ENCODE measurements around the gene TTL.

DNA sequence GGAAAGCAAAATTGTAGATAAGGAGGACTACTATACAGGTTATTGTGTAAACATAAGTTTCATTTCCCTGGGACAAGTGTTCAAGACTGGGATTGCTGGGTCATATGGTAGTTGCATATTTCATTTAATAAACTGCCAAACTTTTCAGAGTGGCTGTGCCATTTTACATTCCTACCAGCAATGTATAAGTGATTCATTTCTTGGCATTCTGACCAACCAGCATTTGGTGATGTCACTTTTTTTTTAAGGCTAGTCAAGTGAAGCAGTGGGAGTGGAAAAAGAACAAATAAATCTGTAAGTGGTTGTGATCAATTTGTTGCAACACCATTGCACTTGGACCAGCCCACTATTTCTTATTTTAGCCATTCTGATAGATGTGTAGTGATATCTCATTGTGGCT lies 97.3 kb downstream of the TTL start:
- TF ChIP-seq ZNF703 (CRISPR knock-in tag; IDR thresholded peaks at IDR 0.05; ENCODE audit: borderline replicate concordance) (no peak), MAFF (IDR thresholded peaks at IDR 0.05; ENCODE audit: low read depth, low read length) (no peak), ZNF616 (CRISPR knock-in tag; IDR thresholded peaks at IDR 0.05; ENCODE audit: low read depth) (no peak), HIVEP1 (CRISPR knock-in tag; IDR thresholded peaks at IDR 0.05) (no peak), HOXA7 (CRISPR knock-in tag; IDR thresholded peaks at IDR 0.05) (no peak), BHLHE40 (IDR thresholded peaks at IDR 0.05; ENCODE audit: low read length) (no peak)
